Measurements from ENCODE around the gene CPT1B.

The CPT1B gene

DNA sequence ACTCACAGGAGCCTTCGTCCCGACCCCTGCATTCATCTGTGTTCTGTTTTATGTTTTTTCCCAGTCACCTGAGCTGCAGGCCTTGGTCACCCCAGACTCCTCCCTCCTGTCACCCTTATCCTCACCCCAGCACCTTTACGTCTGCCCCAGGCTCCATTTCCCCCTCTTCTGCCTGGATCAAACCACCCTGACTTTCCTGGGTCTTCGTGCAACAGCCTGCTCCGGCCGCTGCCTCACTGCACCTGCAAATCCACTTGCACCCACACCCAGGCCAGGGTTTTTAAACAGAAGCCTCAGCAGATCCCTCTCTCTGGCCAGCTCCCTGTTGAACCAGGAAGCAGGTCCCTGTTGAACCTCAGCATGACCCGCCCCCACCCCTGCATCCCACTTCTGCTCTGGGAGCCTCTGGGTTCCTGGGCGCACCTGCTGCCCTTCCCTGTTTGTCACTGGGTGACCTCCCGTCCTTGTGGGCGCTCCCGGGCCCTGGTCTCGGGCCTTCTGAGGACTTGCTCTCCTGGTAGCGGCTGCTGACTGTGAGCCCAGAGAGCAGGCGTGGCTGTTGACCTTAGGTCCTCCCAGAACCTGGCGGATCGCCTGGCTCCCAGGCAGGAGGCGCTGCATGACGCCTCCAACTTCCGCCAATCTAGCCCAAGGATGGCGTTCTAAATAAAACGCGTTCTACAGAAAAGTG, 35.2 kb upstream of the CPT1B start:
- Mint-ChIP-seq H3K4me1 (no peaks in the 10 kb centered on the region), H3K9me3 (no peaks in the 10 kb centered on the region), H3K36me3 (ENCODE audit: low read depth) (no peaks in the 10 kb centered on the region), H3K4me3 (no peak overlapping the region), H3K27me3 (ENCODE audit: low read depth) (peaks cover 33% of the 10 kb centered on the region), H3K27ac (no peak overlapping the region)
- TF ChIP-seq, protein P1, sequence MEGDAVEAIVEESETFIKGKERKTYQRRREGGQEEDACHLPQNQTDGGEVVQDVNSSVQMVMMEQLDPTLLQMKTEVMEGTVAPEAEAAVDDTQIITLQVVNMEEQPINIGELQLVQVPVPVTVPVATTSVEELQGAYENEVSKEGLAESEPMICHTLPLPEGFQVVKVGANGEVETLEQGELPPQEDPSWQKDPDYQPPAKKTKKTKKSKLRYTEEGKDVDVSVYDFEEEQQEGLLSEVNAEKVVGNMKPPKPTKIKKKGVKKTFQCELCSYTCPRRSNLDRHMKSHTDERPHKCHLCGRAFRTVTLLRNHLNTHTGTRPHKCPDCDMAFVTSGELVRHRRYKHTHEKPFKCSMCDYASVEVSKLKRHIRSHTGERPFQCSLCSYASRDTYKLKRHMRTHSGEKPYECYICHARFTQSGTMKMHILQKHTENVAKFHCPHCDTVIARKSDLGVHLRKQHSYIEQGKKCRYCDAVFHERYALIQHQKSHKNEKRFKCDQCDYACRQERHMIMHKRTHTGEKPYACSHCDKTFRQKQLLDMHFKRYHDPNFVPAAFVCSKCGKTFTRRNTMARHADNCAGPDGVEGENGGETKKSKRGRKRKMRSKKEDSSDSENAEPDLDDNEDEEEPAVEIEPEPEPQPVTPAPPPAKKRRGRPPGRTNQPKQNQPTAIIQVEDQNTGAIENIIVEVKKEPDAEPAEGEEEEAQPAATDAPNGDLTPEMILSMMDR (IDR thresholded peaks at IDR 0.05; ENCODE audit: unreplicated experiment in 3 of 3) = no peak

DNA sequence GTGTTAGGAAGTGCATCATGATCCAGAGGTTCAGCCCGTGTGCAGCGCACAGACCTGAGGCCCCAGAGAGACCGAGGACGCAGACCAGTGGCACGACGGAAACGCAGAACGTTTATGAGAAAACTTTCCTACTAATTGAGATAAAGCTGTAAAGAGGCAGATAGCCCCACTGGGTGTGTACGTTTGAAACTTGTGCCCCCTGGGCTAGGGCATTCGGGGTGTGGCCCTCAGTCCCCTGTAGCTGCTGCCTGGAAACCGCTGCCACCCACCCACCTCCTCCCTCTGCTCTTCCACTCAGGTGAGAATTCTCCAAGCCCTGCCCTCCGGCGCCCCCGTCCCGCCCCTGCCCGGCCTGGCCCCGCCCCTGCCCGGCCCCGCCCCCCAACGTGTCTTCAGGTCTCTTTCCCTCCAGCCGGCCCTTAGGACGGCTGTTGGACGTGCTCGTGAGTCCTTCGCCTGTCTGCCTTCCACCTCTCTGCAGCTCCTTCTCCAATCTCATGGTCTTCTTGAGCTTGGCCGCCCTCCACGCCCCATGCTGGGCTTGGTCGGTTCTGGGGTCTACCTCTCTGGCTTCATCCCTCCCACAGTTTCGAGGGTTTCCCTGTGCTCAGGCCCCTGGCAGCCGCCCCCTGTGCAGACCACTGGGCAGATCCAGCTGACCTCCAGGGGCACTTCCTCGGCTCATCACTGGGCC, 34.4 kb upstream of the CPT1B start:
- Mint-ChIP-seq H3K4me1 (no peaks in the 10 kb centered on the region), H3K9me3 (no peaks in the 10 kb centered on the region), H3K36me3 (ENCODE audit: low read depth) (no peaks in the 10 kb centered on the region), H3K4me3 (no peak overlapping the region), H3K27me3 (ENCODE audit: low read depth) (peaks cover 36% of the 10 kb centered on the region), H3K27ac (no peak overlapping the region)
- TF ChIP-seq, protein P1 (IDR thresholded peaks at IDR 0.05; ENCODE audit: unreplicated experiment in 3 of 3) = no peak

DNA sequence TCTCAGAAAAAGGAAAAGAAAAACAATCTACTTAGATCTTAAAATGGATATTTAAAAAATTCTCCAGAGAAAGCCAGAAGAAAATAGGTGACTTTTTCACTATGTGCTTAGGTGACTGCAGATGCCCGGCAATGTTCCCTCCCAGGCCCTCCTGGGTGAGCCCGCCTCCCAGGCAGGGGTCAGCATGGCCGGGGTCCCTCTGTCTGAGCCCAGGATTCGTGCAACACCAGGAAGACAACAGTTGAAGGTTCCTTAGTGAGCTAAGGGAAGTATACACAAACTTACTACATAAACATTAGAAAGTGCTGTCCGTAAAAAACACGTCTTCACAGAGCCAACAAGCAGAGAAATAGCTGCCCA, 33.9 kb upstream of the CPT1B start:
- H3K4me1 Mint-ChIP-seq = no peaks in the 10 kb centered on the region
- H3K27ac Mint-ChIP-seq = no peak overlapping the region
- H3K4me3 Mint-ChIP-seq = no peak overlapping the region
- H3K9me3 Mint-ChIP-seq = no peaks in the 10 kb centered on the region
- TF ChIP-seq, protein P1 (IDR thresholded peaks at IDR 0.05; ENCODE audit: unreplicated experiment in 3 of 3) = no peak
- no peaks in the 10 kb centered on the region for H3K36me3 Mint-ChIP-seq (ENCODE audit: low read depth)
- H3K27me3 Mint-ChIP-seq (ENCODE audit: low read depth) = peaks cover 41% of the 10 kb centered on the region

DNA sequence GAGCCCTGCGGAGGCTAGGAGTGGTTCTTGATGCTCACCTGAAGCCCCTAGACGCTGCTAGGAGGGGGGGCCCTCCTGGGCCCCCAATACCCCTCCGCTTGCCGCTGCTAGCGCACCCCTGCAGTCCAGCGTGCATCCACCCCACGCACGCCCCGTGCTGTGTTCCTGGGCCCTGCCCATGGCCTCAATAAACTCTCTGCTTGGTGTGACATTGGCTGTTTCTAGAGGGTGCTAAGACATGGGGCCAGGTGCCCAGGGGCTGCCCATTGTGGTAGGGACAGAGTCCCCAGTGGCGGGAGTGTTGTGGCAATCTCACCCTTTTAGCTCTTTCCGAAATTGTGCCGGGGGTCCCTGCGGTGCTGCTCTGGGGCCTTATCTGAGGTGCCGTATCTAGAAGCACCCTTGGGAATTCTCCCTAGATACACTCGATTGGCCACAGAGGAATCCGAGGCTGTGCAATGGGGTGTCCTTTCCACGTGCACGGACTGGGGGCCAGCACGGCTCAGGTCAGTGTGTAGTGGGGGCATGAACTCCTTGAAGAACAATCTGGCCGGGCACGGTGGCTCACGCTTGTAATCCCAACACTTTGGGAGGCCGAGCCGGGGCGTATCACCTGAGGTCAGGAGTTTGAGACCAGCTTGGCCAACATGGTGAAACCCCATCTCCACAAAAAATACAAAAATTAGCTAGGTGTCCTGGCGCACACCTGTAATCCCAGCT, 33.3 kb upstream of the CPT1B start:
- no peak overlapping the region for H3K27ac Mint-ChIP-seq
- H3K27me3 Mint-ChIP-seq (ENCODE audit: low read depth) = peaks cover 41% of the 10 kb centered on the region
- no peaks in the 10 kb centered on the region for H3K36me3 Mint-ChIP-seq (ENCODE audit: low read depth)
- TF ChIP-seq, protein P1 (IDR thresholded peaks at IDR 0.05; ENCODE audit: unreplicated experiment in 3 of 3) = no peak
- H3K4me1 Mint-ChIP-seq = no peaks in the 10 kb centered on the region
- H3K4me3 Mint-ChIP-seq = no peak overlapping the region
- no peaks in the 10 kb centered on the region for H3K9me3 Mint-ChIP-seq

DNA sequence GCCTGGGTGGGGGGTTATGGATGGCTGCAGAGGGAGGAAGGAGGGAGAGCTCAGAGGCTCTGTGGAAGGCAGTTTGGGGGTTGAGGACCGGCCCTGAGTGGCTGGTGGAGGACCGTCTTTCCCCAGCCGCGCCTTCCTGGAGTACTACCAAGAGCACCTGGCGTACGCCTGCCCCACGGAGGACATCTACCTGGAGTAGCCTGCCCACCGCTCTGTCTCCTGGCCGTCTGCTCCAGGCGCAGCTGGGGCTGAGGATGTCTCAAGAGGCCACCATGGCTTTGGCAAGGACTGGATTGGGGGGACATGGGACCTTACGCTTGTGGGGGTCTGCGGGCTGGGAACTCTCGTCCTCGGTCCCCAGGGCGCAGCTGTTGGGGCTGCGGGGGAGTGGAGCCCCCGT, 32.4 kb upstream of the CPT1B start:
- TF ChIP-seq, protein P1 (IDR thresholded peaks at IDR 0.05; ENCODE audit: unreplicated experiment in 3 of 3) = no peak
- no peak overlapping the region for H3K27ac Mint-ChIP-seq
- no peaks in the 10 kb centered on the region for H3K4me1 Mint-ChIP-seq
- no peaks in the 10 kb centered on the region for H3K9me3 Mint-ChIP-seq
- H3K27me3 Mint-ChIP-seq (ENCODE audit: low read depth) = peaks cover 41% of the 10 kb centered on the region
- no peak overlapping the region for H3K4me3 Mint-ChIP-seq
- no peaks in the 10 kb centered on the region for H3K36me3 Mint-ChIP-seq (ENCODE audit: low read depth)
